ENCODE data around the gene SPTAN1.
"Not testable (repeated sequence)": the region's sequence is repeated elsewhere in the genome, so short reads cannot be mapped to it uniquely, and the experiment has no call there.

Gene SPTAN1

GRCh38 chr9:128634111-128634510 is 81.7 kb downstream of the SPTAN1 start:
- no peak for DNase-seq

DNA sequence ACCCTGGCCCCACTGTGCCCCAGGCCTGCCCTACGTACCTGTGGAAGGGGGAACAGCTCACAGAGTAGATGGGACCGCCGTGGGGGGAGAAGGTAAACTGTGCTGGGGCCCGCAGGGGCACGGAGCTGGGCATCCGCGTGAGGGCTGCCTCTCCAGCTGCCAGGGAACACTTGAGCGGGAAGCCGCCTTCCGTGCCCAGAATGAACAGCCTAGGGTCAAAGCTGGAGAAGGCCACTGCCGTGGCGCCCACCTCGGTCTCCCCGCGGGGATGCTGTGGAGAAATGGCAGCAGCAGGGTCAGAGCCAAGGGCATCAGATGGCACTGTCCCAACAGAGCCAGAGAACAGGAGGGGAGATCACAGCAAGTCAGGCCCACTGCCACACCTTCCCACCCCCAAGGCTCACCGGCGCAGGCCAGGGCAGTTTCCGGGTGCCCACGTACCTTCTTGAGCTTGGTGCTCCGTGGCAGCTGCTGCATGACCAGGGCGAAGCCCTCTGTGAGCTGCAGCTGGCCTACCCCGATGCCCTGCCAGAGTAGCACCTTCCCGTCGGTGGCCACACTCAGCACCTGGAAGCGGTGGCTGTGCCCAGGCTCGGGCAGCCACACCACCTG is 82.4 kb downstream of the SPTAN1 start:
- no peak for DNase-seq

GRCh38 chr9:128635266-128636023 is 83.1 kb downstream of the SPTAN1 start:
- peak; percentile 38 to 61 (median 38) for DNase-seq

DNA sequence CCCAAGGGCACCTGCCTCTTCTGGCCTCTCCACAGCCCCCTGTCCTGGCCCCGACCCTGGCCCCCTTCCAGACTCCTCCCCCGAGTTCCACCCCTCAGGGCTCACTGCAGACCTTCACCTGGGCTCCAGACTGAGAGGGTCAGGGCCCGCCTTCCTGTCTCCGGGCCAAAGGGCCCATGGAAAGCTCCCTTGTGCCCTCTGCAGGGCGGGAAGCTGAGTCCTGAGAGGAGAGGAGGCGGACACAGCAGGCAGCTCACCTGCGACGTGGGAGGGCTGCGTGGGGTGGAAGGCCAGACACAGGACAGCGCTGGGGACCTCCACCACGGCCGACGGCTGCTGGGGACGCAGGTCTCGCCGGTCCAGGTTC is 83.6 kb downstream of the SPTAN1 start:
- no peak for DNase-seq

GRCh38 chr9:128636556-128637530 is 84.5 kb downstream of the SPTAN1 start:
- DNase-seq = no peak

DNA sequence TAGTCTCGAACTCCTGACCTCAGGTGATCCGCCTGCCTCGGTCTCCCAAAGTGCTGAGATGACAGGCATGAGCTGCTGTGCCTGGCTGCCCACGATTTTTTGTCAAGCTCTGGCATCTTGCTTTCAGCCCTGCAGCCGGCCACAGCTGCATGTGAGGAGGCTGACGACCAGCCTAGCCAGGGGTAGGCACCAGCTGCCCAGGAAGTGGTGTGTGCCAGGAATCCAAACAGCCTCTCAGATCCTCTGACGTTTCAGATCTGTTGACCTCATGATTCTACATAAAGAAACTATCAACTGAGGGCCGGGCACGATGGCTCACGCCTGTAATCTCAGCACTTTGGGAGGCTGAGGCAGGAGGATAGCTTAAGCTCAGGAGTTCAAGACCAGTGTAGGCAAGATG is 85.3 kb downstream of the SPTAN1 start:
- no peak for DNase-seq

GRCh38 chr9:128638580-128638979 is 86.2 kb downstream of the SPTAN1 start:
- peak in 1 of 3 donors; percentile 11 for DNase-seq

GRCh38 chr9:128640603-128641002 is 88.2 kb downstream of the SPTAN1 start:
- no peak for DNase-seq

DNA sequence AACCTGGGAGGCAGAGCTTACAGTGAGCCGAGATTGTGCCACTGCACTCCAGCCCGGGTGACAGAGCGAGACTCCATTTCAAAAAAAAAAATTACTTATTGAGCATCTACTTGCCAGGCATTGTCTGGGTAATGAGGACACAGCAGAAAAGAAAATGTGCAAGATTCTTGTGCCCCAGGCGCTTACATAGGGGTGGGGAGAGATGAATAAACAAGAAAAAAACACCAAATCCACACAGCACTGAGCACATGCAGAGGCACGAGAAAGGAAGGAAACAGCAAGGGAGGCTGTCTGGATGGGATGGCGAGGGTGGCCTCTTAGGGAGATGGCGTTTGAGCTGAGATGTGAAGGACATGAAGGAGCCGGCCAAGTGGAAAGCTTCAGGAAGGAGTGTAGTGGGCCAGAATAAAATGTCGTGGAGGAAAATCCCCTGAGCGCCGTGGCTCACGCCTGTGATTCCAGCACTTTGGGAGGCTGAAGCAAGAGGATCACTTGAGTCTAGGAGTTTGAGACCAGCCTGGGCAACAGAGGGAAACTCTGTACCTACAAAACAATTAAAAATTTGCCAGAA is 90.4 kb downstream of the SPTAN1 start:
- no peak for DNase-seq

DNA sequence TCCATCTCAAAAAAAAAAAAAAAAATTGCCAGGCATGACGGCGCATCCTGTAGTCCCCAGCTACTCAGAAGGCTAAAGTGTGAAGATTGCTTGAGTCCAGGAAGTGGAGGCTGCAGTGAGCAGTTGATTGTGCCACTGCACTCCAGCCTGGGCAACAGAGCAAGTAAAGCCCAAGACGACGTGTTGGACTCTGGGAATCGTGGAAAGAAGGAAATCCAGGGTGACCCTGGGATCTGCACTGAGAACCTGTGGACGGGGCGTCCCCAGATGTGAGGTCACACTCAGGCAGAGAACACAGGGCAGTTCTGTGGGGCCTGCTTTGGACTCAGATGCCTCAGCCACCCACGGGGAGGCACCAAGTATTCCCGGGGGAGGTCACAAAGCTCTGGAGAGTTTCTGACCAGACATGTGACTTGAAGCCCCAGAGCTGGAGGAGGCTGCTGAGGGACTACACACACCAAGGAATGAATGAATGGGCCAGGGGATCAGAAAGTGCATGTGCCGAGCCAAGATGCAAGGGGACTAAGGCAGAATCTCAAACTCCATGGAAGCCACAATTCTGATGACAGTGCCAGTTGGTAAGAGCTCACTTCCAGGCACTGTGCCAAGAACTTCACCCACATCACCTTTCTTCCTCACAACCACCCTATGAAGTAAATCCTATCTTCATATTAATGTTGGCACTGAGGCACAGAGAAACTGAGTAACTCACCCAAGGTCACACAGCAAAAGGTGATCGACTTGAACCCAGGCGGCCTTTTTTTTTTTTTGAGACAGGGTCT is 91.3 kb downstream of the SPTAN1 start:
- DNase-seq = peak; percentile 42 to 68 (median 51)

DNA sequence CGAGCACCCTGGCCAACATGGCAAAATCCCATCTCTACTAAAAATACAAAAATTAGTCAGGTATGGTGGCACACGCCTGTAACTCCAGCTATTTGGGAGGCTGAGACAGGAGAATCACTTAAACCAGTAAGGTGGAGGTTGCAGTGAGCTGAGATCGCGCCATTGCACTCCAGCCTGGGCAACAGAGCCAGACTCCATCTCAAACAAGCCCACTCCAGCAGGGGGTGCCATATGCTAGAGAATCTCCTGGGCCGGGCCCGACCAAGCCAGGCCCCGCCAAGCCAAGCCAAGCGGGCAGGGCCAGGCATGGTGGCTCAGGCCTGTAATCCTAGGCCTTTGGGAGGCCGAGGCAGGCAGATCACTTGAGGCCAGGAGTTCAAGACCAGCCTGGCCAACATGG is 95.8 kb downstream of the SPTAN1 start:
- peak; percentile 68 to 84 (median 71) for DNase-seq

DNA sequence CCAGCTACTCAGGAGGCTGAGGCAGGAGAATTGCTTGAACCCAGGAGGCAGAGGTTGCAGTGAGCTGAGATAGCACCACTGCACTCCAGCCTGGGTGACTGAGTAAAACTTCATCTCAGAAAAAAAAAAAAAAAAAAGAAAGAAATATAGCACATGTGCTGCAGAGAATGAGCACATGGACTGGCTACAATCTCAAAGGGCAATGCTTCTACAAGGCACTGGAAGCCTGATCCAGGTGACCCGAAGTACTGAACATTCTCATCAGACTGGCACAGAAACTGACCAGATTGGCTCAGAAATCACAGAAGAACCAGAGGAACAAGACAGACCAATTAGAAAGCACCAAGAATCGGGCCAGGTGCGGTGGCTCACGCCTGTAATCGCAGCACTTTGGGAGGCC is 99.4 kb downstream of the SPTAN1 start:
- no peak for DNase-seq

GRCh38 chr9:128653908-128654307 is 101.5 kb downstream of the SPTAN1 start:
- no peak for DNase-seq

DNA sequence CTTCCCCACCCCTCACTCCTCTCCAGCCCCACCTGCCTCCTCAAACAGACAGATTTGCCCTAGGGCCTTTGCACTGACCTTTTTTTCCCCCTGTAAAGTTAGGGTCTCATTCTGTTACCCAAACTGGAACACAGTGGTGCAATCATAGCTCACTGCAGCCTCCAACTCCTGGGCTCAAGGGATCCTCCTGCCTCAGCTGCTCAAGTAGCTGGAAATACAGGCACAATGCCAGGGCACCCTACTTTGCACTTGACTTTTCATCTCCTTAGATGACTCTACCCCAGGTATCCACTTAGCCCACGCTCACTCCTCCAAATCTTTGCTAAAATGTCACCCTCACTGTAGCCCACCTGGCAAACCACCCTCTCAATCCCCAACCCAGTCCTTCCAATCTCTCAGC is 102.1 kb downstream of the SPTAN1 start:
- DNase-seq = no peak

- peak; percentile 97 to 99 (median 98) for DNase-seq
Observed at GRCh38 chr9:128656416-128657343, 104.3 kb downstream of the SPTAN1 start, which contains the start of gene DYNC2I2. Gene DYNC2I2 (minus strand): TSS chr9:128656847. CDS start chr9:128656726, 121 bp downstream.

GRCh38 chr9:128657344-128657704 is 104.9 kb downstream of the SPTAN1 start:
- no peak for DNase-seq

- no peak for DNase-seq
Observed at GRCh38 chr9:128657796-128658195, 105.4 kb downstream of the SPTAN1 start.

DNA sequence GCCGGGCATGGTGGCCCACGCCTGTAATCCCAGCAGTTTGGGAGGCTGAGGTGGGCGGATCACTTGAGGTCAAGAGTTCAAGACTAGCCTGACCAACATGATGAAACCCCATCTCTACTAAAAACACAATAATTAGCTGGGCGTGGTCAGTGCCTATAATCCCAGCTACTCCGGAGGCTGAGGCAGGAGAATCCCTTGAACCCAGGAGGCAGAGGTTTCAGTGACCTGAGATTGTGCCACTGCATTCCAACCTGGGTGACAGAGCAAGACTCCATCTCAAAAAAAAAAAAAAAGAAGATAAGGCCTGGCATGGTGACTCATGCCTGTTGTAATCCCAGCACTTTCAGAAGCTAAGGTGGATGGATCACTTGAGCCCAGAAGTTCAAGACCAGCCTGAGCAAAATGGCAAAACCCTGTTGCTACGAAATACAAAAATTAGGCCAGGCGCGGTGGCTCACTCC is 114.1 kb downstream of the SPTAN1 start:
- DNase-seq = not testable (repeated sequence)

DNA sequence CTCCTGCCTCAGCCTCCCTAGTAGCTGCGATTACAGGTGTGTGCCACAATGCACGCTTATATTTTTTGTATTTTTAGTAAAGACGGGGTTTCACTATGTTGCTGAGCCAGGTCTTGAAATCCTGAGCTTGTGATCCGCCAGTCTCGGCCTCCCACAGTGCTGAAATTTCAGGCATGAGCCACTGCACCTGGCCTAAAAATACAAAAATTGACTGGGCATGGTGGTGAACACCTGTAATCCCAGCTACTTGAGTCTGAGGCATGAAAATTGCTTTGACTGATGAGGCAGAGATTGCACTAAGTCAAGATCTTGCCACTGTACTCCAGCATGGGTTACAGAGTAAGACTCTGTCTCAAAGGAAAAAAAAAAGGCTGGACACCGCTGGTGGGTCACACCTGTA is 117.4 kb downstream of the SPTAN1 start:
- DNase-seq = no peak

DNA sequence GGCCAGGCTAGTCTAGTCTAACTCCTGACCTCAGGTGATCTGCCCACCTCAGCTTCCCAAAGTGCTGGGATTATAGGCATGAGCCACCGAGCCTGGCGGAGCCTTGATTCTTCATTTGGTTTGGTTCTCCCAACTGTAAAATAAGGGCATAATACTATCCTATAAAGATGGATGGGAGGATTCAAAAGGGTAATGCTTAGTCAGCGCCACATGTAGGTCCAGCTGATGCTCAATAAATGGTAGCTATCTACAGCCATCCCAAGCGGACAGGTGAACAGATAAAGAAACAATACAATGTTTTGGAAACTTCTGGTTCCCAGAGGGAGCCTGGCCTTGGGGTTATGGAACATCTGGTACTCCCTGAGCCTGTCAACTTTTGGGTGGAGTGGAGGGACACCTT is 123.0 kb downstream of the SPTAN1 start:
- no peak for DNase-seq

GRCh38 chr9:128677794-128678193 is 125.4 kb downstream of the SPTAN1 start:
- DNase-seq = no peak

Measured in suppressor macrophage treated with lipopolysaccharide for 1 hour (primary cell).